Stimulated activated CD4-positive, alpha-beta T cell treated with anti-CD3 and anti-CD28 coated beads, Interleukin-2, amount 100 ng/mL, for 24 hours (primary cell): ENCODE measurements around the gene ALPK3.

Experiments used
- DNase-seq, 2 donors: peaks; one replicate each; pipeline ENCODE4 v3.0.0-alpha.2; 2020

Gene ALPK3

DNA sequence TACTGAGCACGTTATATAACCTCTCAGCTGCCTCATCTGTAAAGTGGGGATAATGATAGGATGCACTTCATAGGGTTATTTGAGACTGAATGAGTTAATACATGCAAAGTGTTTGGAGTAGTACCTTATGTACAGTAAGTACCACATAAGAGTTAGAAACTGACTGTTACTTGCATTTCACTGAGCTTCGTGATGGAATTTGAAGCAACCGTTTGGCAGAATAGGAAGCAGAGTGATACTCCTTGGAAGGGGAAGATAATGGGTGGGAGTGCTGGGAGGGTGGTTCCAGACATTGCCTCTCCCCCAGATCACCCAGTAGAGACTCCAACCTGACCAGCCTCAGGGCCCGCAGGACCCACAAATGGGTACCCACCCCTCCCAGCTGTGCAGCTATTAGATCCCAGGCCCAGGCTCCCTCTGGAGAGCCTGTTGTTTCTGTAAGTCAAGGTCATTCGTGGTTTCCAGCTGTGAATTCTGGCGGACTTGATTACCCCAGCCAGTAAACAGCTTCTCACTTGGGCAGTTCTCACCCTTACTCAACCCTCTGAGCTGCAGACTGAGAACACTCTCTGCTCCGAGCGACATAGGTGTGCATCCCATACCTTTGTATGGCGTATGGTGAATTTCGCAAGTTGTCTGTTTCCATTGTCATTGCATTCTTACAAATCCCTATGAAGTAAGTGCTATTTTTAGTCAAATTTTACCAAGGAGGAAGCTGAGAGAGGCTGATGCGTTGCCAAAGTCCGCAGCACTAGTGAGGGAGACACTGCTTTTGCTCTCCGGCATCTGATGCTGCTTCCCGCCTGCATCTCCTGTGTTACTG lies 11.1 kb downstream of the ALPK3 start:
- DNase-seq, result no peak

DNA sequence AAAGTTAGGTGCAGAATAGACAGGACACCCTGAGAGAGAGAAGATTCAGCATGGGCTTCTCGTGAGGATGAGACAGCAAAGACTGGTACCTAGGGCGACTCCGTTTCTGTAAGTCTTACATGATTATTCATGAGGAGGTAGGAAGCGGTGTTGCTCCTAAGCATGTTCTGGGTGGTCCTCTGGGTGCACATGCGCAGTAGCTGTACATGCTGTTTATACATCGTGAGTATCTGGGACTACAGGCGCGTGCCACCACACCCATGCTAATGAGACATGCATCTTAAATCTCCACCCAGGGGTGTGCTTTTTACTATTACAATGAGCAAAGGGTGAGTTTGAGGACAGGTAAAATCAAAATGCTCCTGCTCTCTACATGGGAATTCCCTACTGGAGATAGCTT lies 12.3 kb downstream of the ALPK3 start:
- no peak for DNase-seq

DNA sequence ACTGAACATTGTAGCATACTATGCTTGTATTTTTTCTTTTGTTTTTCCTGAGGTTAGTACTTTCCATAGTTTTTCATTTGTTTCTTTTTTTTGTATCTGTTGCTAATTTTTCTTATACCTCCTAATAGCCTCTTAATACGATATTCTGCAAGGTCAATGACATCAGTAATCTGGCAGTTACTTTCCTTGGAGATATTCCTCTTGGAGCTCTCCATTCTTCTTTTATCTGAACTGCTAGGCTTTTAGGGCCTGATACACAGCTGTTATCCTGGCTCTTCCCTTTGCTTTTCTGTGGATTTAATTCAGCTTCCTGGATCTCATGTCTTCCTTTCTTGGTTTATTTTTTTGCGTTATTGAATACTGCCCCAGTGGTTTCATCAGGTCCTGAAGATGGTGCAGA lies 12.9 kb downstream of the ALPK3 start:
- DNase-seq, result no peak

DNA sequence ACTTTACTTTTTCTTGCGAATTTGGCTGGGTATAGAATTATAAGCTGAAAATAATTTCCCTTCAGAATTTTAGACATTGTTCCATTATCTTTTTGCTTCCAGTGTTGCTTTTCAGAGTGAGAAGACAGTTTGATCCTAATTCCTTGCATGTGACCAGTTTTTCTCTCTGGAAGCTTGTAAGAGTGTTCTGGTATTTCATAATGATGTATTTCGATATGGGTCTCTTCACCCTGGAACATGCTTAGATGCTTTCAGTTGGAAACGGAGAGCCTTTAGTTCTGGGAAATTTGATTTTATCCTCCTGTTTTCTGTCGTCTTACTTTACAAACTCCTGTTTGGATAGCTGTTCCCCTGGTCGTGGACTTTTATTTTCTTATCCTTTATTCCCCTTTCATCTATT lies 13.9 kb downstream of the ALPK3 start:
- no peak for DNase-seq

DNA sequence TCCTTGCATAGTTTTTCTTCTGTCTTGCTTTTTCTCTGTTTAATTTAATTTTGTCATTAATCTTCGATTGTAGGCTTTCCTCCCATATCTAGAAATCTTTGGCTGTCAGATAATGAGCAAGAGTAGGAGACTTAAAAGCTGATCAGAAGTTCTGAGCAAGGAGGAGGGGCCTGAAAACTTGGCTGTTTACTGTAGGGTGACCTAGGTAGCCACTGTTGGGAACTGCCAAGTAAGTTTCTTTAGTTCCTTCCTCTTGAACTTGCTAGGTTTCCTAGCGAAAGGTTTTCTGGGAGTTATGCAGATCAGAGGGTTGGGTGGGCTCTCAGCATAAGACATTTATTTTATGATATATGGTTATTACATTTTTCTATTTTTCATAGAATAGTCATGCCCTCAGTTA lies 14.5 kb downstream of the ALPK3 start:
- DNase-seq, result no peak

DNA sequence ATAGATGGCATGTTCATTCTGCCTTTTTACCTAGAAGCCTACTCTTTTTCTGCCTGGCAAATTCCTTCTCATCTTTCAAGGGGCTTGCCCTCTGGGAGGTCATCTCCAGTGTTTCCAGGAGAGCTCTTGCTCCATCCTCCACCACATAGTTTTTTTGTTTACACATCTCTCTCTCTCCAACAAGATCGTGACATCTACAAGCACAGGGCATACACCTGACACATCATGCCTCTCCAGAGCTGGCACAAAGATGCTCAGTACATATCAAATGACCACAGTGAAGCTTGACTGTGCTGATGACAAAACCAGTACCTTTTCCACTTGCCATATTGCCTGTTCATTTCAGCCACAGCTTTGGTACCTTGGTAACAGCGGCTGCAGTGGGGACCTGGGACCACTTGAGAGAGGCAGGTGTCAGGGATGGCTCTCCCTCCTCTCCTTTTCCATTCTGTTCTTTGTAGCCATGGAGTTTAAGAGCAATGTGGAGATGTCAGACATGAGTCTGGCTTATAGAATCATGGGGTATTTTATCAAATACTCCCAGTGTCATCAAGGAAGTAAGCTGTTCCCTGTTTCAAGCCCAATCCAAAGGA lies 15.4 kb downstream of the ALPK3 start:
- DNase-seq, result no peak

DNA sequence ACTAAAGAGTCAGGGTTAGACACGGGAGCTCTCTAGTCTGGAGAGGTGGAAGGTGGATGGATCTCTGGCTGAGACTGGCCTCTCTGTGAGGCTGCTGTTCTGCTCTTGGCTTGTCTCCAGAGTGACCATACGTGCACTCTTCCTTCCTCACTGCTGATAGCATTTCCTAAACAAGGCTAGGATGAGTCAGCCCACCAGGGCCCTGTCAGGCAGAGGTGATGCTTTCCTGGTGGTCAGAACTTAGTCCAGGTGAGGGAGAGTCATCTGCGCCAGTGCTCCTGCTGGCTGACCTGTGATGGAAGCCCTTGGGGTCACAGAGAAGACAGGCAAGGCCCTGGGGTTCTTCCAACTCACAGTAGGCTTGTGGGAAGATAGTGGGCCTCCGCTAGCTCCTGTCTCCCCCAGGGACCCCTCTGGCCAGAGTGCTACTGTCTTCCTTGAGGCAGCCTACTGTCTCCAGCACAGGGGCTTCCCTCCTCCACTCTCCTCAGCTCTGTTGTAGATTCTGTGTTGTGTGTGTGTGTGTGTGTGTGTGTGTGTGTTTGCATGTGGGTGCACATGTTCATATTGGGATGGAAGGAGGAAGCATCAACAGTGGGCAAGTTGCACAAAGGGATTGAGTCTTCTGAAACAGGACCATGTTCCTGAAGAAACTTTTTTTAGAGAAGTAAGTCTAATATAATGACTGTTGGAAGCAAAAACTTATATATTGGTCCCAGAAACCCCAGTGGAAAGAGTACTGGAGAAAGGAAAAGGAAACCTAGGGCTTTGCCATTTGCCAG lies 16.5 kb downstream of the ALPK3 start:
- no peak for DNase-seq

DNA sequence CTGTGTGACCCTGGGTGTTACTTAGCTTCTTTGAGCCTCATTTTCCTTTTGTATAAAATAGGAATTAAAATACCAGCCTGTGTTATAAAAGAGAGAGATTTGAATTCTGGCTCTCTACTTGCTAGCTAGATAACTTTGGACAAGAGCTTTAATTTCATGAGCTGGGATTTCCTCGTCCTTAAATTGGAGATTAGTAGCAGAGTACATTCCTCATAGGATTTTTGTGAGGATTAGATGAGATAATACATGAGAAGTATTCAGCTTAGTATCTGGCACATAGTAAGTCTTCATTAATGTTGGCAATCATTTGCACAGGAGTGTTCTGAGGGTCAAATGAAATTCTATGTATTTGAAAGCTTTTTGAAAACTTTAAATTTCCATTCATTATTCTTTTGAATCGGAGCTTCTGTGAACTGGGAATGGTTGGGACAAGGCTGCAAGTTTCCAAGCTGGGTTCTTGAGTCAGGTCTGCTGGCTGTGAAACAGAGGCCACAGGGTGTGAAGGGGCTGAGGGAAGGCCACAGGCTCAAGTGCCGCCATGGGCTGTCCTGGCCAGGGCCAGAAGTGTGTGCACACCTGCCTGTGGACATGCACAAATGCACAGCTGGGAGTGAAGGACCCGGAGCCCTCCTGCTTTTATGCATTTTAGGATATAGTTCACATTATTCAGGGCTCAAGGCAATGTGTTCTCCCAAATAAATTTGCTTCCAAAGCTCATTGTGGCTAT lies 17.2 kb downstream of the ALPK3 start:
- DNase-seq, result no peak

DNA sequence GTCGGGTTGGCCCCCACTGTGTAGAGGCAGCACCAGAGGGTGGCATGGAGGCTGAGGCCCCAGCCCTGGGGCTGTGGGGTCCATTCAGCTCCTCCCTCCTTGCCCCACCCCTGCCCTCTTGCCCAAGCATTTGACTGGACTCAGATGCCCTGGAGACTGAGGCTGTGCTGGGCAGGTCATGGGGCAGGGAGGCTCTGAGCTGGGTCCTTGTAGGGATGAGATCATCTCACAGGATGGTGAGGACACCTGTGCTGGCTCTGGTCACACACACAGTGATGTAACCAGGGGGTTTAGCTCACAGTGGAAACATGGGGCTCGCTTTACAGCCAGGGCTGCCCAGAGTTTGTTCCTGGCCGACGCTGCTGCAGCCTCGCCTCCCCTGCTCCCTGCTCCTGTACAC lies 17.8 kb downstream of the ALPK3 start:
- no peak for DNase-seq

DNA sequence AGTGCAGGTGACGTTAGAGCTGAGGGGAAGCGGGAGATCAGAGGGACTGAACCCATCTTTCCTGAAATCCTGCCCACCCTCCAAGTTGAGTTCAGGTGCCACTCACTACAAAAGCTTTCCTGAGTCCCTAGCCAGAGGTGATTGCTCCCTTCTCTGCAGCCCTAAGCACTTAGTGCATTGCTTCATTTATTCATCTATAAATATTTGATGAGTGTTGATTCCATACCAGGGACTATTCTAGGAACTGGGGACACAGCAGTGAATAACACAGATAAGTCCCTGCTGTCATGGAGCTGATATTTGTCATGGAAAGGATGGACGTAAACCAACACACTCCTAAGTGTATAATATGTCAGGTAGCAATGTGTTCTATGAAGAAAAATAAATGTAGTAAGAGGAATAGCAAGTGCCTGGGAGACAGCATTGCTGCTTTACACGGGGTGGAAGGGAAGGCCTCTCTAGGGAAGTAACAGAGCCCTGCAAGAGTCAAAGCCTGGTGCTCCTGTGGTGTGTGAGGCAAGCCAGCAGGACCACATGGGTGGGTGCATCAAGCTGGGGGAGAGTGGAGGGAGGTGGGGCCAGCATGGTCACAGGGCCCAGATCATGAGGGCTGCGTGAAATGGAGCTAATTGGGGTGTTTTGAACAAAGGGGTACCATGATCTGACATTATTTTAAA lies 18.6 kb downstream of the ALPK3 start:
- DNase-seq, result no peak

DNA sequence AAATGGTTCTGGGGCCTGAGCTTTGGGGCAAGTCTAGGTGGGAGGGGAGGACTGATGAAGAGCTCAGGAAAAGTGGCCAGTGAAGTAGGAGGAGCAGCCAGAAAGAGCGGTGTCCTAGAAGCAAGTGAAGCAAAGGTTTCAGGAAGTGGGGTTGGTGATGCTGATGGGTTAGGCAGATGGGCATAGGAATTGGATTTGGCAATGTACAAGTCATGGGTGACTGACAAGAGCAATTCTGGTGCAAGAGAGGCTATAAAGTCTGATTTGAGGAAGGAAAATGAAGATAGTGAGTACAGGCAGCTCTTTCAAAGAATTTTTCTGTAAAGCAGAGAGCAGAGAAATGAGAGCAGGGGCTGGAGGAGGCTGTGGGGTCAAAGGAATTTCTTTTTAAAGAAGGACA lies 19.7 kb downstream of the ALPK3 start:
- DNase-seq, result no peak

DNA sequence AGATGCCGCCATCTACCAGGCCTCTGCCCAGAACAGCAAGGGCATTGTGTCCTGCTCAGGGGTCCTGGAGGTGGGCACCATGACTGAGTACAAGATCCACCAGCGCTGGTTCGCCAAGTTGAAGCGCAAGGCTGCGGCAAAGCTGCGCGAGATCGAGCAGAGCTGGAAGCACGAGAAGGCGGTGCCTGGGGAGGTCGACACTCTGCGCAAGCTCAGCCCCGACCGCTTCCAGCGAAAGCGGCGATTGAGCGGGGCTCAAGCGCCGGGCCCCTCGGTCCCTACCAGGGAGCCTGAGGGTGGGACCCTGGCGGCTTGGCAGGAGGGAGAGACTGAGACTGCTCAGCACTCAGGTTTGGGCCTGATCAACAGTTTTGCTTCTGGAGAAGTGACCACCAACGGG lies 22.6 kb downstream of the ALPK3 start:
- no peak for DNase-seq

DNA sequence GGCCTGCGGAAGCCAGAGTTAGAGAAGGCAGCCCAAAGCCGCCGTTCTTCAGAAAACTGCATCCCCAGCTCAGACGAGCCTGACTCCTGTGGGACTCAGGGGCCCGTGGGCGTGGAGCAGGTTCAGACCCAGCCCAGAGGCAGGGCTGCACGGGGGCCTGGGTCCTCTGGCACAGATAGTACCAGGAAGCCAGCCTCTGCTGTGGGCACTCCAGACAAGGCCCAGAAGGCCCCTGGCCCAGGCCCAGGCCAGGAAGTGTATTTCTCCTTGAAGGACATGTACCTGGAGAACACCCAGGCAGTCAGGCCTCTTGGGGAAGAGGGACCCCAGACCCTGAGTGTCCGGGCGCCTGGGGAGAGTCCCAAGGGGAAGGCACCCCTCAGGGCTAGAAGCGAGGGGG lies 23.1 kb downstream of the ALPK3 start:
- no peak for DNase-seq

DNA sequence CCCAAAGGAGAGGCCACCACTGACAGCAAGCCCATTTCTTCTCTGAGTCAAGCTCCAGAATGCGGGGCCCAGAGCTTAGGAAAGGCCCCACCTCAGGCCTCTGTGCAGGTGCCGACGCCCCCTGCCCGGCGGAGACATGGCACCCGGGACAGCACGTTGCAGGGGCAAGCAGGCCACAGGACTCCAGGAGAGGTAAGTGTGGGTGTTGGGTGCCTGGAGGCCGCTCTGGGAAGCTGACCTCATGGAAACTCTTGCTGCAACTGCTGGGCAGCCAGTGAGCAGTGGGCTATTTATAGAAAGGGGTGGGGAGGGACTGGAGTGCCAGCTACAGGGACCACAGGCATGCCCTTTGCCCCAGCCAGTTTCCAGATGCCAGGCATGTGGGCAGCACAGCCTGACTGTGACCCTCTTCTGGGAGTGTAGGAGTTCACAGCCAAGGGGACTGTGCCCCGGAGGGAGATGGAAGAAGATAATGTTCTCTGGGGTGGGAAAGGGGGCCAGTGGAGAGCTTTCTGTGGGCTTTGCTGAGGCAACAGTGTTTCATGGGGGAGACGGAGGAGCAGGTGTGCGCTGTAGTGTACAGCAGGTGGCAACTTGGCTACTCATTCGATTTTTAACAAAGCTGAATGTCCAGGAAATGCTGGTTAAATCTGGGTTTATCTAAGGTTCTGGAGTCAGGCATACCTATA lies 23.7 kb downstream of the ALPK3 start:
- no peak for DNase-seq

DNA sequence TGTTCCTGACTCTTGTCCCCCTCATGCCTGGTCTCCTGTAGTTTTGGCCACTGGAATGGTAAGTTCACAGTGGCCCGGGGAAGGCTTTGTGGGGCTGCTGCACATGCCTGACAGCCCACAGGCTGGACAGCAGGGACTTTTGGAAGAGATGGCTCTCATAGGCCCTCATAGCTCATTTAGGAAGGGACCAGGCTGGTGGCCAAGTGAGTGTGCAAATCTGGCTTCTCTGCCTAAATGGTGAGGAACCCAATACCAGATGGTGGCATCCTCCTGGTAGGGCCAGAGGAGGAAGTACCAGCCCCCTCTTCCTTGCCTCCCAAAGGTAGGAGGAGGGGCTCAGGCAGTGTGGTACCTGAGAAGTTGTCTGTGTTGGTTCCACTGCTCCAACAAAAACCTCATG lies 25.6 kb downstream of the ALPK3 start:
- DNase-seq, result no peak

DNA sequence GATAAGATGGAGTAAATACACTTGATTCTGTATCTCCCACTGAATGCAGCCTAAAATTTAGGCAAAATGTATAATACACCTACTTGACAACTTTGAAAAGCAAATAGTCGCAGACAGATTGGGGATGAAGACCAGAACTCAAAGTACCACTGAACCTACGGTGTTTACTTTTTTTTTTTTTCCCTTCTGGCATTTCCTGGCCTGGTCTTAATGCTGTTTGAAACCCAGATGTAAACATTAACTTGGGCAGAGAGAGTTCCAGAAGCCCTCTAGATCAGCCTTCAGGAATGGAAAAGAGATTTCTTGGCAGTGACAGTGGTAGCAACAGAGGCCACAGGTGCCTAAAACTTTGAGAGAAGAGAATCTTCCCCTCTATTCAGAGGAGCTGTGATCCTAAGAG lies 27.8 kb downstream of the ALPK3 start:
- DNase-seq, result no peak

DNA sequence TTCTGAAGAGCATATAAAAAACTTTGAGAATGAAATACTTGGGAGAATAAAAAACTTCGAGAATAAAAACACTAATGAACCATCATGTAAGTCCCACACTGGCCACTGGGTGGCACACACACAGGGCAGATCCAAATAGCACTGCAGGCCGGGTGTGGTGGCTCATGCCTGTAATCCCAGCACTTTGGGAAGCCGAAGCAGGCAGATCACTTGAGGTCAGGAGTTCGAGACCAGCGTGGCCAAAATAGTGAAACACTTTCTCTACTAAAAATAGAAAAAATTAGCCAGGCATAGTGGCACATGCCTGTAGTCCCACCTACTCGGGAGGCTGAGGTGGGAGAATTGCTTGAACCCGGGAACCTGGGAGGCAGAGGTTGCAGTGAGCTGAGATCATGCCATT lies 28.5 kb downstream of the ALPK3 start:
- DNase-seq, result peak; percentile 43 to 65

DNA sequence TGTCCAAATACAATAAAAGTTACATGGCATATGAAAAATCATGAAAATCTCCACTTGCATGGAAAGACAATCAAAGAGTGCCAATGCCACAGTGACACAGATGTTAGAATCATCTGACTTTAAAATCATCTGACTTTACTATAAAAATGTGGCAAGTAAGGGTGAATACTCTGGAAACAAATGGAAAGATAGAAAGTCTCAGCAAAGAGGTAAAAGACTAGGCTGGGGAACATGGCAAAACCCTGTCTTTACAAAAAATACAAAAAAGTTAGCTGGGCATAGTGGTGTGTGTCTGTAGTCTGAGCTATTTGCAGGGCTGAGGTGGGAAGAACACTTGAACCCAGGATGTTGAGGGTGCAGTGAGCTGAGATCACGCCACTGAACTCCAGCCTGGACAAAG lies 29.1 kb downstream of the ALPK3 start:
- no peak for DNase-seq

DNA sequence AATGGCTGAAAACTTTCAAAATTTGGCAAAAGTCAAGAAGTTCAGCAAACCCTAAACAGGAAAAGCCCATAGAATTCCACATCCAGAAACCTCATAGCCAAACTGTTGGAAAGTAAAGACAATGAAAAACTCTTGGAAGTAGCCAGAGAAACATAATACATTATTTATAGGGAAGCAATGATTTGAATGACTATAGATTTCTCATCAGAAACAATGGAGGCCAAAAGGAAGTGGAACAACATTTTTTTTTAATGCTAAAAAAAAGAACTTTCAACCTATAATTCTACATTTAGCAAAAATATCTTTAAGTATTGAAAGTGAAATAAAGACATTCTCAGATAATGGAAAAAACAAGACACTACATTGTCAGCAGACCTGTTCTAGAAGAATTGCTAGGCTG lies 30.2 kb downstream of the ALPK3 start:
- DNase-seq, result no peak

DNA sequence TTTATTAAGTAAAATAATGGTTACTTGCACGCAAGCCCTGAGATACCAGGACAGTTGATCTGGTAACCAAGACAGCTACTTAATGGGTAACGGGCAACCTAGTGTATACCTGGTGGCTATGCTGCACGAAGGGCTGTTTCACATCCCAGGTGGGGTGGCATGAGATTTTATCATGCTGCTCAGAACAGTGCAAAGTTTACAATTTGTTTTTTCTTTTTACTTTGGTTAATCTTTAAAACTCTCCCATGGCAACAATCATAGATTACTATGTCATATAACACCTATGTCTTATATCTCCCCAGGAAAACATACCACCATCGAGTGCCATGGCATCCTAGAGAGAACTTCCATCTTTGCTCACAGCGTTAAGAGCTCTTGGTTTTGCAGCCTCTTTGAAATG lies 35.1 kb downstream of the ALPK3 start:
- no peak for DNase-seq

DNA sequence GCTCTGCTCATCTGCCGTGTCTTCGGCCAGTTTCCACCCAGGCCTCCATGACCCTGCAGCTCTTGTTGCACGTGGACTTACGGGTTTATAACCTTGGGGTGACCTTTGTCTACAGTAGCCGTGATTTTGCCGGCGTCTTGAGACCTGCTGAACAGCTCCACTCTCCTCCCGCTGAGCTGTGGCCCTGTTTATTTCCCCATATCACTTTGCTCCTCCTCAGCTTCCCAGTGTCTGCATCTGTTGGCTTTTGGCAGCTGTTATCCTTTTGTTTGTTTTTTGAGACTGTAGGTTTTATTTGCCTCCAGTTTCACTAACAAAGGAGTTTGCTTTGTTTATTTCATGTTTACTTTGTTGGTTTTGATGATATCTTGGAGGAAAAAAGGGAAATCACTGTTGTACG lies 38.0 kb downstream of the ALPK3 start:
- no peak for DNase-seq

DNA sequence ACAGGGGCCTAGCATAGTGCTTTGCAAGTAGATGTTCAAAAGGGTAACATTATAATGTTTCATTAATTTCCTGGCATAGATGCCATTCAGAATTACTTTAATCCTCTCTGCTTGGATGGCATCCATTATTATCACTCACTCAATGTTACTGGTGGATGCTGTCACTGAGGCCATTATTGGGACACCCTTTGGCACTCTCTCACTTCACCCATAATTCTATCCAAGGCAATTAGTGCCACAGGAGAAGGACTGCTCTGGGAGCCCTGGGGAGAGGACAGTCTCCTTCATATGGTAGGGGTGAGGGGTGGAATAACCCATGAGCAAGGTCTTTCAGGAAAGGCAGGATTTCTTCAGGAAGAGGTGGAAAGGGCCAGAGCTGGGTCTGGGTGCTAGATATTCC lies 38.6 kb downstream of the ALPK3 start:
- no peak for DNase-seq
